ENCODE results near the gene EGR2. TPM values are rescaled to one million over a fixed set of nuclear protein-coding genes. Genes with fewer than 3 reads are reported as not detected.

EGR2 gene
- total RNA-seq, 3 donors from 2014 or later = 0.32 to 9.2 (median 4.3) TPM

DNA sequence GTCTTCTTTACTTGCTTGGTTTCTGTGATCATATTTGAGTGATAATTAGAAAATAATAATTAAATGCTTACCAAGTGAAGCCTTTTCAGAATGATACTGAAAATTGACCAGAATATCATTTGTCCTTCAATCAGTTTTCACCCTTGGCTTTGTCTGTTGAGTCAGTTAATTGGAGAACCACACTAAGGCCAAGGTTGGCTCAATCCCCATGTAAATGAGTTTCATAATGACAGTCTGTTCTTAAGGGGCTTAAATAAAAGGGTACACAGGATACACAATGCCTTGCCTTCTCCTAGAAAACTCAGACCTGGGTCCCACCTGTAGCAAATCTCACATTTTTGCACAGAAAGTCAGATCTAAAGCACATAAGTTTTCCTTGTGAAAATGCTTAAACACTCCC is 31.3 kb upstream of the EGR2 start:
- intact Hi-C loops (cut with DNase I; ENCODE audit: low total_unique reads) = no loop called here
- no peak for DNase-seq (ENCODE audit: low spot score in 2 of 2)
- H3K9me3 ChIP-seq = peaks cover 8 to 10% of the 10 kb centered on the region in 2 donors

DNA sequence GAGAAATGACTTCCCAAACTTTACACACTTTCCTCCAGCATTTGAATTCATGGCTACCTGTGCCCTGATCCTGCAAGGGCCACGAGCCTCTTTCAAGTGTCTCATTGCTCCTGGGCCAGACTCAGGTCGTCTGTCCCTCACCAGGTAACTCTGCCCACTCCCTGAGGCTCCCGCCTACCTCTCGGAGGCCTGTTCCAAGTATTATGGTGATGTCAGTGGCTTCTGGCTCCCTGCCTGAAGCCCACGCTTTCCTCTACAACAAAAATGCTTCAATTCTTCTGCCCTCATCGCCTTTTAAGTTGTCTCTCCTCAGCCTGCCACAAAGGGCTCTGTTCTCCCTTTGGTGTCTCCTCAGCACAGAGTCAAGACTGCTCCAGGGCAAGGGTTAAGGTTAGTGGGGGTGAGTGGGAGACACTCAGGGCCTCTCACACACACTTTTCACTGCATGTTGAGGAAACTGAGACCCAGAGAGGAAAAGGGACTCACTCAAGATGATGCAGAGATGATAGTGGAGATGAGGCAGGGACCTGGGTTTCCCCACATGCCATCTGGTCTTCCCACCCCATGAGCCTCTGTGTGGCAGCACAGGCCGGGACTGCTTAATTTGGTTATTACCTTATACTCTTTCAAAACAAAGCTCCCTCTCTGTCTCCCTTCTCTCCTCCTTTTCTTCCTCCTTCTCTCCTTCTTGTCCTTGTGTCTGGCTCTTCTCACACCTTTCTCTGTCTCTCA is 28.3 kb upstream of the EGR2 start:
- peak overlapping the region; percentile 63 for H3K27ac ChIP-seq
- TF ChIP-seq POLR2AphosphoS5 (IDR thresholded peaks at IDR 0.05) (no peak), CTCF (IDR thresholded peaks at IDR 0.05) (no peak), POLR2A (IDR thresholded peaks at IDR 0.05) (no peak)
- H3K36me3 ChIP-seq = no peaks in the 10 kb centered on the region
- no peaks in the 10 kb centered on the region for H3K27me3 ChIP-seq
- no peak overlapping the region for H3K4me3 ChIP-seq
- intact Hi-C loops (cut with DNase I; ENCODE audit: low total_unique reads) = no loop called here
- peaks cover 8 to 10% of the 10 kb centered on the region in 2 donors for H3K9me3 ChIP-seq
- no peaks in the 10 kb centered on the region for H3K4me1 ChIP-seq
- DNase-seq (ENCODE audit: low spot score in 2 of 2) = peak in 1 of 2 donors; percentile 80

More for the DNA sequence above, 31.3 kb upstream of the EGR2 start:
- no peaks in the 10 kb centered on the region for H3K4me1 ChIP-seq
- no peaks in the 10 kb centered on the region for H3K36me3 ChIP-seq
- H3K27ac ChIP-seq = no peak overlapping the region
- H3K27me3 ChIP-seq = no peaks in the 10 kb centered on the region
- no peak overlapping the region for H3K4me3 ChIP-seq
- TF ChIP-seq POLR2A (IDR thresholded peaks at IDR 0.05) = no peak
- TF ChIP-seq CTCF (IDR thresholded peaks at IDR 0.05) = no peak
- no peak for TF ChIP-seq POLR2AphosphoS5 (IDR thresholded peaks at IDR 0.05)

- H3K36me3 ChIP-seq = no peaks in the 10 kb centered on the region
- H3K4me1 ChIP-seq = no peaks in the 10 kb centered on the region
- H3K27me3 ChIP-seq = no peaks in the 10 kb centered on the region
- DNase-seq (ENCODE audit: low spot score in 2 of 2) = no peak
- intact Hi-C loops (cut with DNase I; ENCODE audit: low total_unique reads) = no loop called here
- no peak overlapping the region for H3K4me3 ChIP-seq
- peak overlapping the region; percentile 63 for H3K27ac ChIP-seq
- H3K9me3 ChIP-seq = peaks cover 8 to 10% of the 10 kb centered on the region in 2 donors
- TF ChIP-seq POLR2A (IDR thresholded peaks at IDR 0.05) (no peak), CTCF (IDR thresholded peaks at IDR 0.05) (no peak), POLR2AphosphoS5 (IDR thresholded peaks at IDR 0.05) (no peak)
Measured at GRCh38 chr10:62843600-62843999, 27.4 kb upstream of the EGR2 start.

DNA sequence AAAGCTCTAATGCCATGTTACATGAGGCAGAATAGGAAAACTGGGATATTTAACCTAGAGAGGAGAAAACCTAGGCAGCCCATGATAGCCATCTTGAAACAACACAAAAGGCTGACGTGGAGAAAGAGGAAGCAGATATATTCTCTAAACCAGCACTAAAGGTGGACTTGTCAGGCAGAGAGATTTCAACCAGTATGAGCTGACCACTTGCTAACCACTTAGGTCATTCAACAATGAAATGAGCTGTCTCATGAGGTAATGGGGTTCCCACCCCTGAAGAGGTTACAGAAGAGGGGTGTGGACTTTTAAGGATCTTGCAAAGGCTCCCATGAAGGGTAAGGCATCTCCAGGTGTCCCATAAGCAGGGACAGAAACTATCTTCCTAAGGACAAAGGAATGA is 26.8 kb upstream of the EGR2 start:
- intact Hi-C loops (cut with DNase I; ENCODE audit: low total_unique reads) = no loop called here
- H3K27ac ChIP-seq = no peak overlapping the region
- no peak overlapping the region for H3K4me3 ChIP-seq
- TF ChIP-seq CTCF (IDR thresholded peaks at IDR 0.05) (no peak), POLR2A (IDR thresholded peaks at IDR 0.05) (no peak), POLR2AphosphoS5 (IDR thresholded peaks at IDR 0.05) (no peak)
- H3K27me3 ChIP-seq = no peaks in the 10 kb centered on the region
- peaks cover 5 to 7% of the 10 kb centered on the region in 2 donors for H3K9me3 ChIP-seq
- H3K36me3 ChIP-seq = no peaks in the 10 kb centered on the region
- DNase-seq (ENCODE audit: low spot score in 2 of 2) = no peak
- no peaks in the 10 kb centered on the region for H3K4me1 ChIP-seq

GRCh38 chr10:62839590-62839989 is 23.4 kb upstream of the EGR2 start:
- intact Hi-C loops (cut with DNase I; ENCODE audit: low total_unique reads) = no loop called here
- DNase-seq (ENCODE audit: low spot score in 2 of 2) = no peak
- no peak overlapping the region for H3K4me3 ChIP-seq
- no peaks in the 10 kb centered on the region for H3K27me3 ChIP-seq
- TF ChIP-seq POLR2A (IDR thresholded peaks at IDR 0.05) (no peak), CTCF (IDR thresholded peaks at IDR 0.05) (no peak), POLR2AphosphoS5 (IDR thresholded peaks at IDR 0.05) (no peak)
- H3K27ac ChIP-seq = no peak overlapping the region
- no peaks in the 10 kb centered on the region for H3K36me3 ChIP-seq
- no peaks in the 10 kb centered on the region for H3K4me1 ChIP-seq
- H3K9me3 ChIP-seq = no peaks in the 10 kb centered on the region

All from breast epithelium (tissue), 4 donors.